ENCODE measurements around the gene SETD2. TPM values are rescaled to one million over a fixed set of nuclear protein-coding genes. Genes with fewer than 3 reads are reported as not detected.
"Not testable (repeated sequence)": the region's sequence is repeated elsewhere in the genome, so short reads cannot be mapped to it uniquely, and the experiment has no call there.

Gene SETD2
- total and polyA plus RNA-seq, 2 donors (not counting 1 experiment from before 2014, with no cell fraction given): 22.5 to 35.3 TPM

DNA sequence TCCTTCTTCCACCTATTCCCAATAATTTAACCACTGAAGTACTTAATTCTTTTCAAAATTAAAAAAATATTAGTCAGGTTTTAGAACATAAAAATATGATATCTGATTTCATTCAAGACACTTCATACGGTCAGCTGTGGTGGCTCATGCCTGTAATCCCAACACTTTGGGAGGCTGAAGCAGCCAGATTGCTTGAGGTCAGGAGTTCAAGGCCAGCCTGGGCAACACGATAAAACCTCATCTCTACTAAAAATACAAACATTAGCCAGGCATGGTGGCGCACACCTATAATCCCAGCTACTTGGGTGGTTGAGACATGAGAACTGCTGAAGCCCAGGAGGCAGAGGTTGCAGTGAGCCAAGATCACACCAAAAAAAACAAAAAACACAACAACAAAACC lies 127.8 kb downstream of the SETD2 start:
- H3K9me3 ChIP-seq (ENCODE audit: control insufficient read depth, insufficient read depth, low read depth, low read length): no peaks in the 10 kb centered on the region
- no peak overlapping the region for H3K4me2 ChIP-seq (ENCODE audit: extremely low read depth, insufficient read depth, low read length)
- TF ChIP-seq EZH2 (IDR thresholded peaks at IDR 0.05; ENCODE audit: low read length, missing control alignments): no peak
- TF ChIP-seq, protein P1, sequence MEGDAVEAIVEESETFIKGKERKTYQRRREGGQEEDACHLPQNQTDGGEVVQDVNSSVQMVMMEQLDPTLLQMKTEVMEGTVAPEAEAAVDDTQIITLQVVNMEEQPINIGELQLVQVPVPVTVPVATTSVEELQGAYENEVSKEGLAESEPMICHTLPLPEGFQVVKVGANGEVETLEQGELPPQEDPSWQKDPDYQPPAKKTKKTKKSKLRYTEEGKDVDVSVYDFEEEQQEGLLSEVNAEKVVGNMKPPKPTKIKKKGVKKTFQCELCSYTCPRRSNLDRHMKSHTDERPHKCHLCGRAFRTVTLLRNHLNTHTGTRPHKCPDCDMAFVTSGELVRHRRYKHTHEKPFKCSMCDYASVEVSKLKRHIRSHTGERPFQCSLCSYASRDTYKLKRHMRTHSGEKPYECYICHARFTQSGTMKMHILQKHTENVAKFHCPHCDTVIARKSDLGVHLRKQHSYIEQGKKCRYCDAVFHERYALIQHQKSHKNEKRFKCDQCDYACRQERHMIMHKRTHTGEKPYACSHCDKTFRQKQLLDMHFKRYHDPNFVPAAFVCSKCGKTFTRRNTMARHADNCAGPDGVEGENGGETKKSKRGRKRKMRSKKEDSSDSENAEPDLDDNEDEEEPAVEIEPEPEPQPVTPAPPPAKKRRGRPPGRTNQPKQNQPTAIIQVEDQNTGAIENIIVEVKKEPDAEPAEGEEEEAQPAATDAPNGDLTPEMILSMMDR (conservative IDR thresholded peaks at IDR 0.05 in 1 of 2, IDR thresholded peaks at IDR 0.05 in 1 of 2; ENCODE audit: low read depth in 1 of 2, low read length in 2 of 2): no peak
- DNase-seq (ENCODE audit: low read depth in 2 of 2): no peak
- no peaks in the 10 kb centered on the region for H4K20me1 ChIP-seq (ENCODE audit: control insufficient read depth, extremely low read depth, insufficient read depth, low read length)
- peaks cover 8% of the 10 kb centered on the region for H3K36me3 ChIP-seq (ENCODE audit: control insufficient read depth, insufficient read depth, low read length)
- H3K79me2 ChIP-seq (ENCODE audit: control insufficient read depth, insufficient read depth, low read length): no peaks in the 10 kb centered on the region
- H3K4me3 ChIP-seq (replicated peaks in 1 of 4; ENCODE audit: control extremely low read depth in 1 of 4, insufficient read depth in 1 of 4, low read depth in 3 of 4, low read length in 4 of 4): no peak overlapping the region
- H3K9ac ChIP-seq (ENCODE audit: insufficient read depth, low read length): no peak overlapping the region
- no peaks in the 10 kb centered on the region for H3K27me3 ChIP-seq (ENCODE audit: control insufficient read depth, insufficient read depth, low read length)
- H2AFZ ChIP-seq (ENCODE audit: low read length): no peak overlapping the region
- no peak overlapping the region for H3K27ac ChIP-seq (ENCODE audit: insufficient read depth, low read length)
- H3K4me1 ChIP-seq (ENCODE audit: control insufficient read depth, extremely low read depth, insufficient read depth, low read length): no peaks in the 10 kb centered on the region

DNA sequence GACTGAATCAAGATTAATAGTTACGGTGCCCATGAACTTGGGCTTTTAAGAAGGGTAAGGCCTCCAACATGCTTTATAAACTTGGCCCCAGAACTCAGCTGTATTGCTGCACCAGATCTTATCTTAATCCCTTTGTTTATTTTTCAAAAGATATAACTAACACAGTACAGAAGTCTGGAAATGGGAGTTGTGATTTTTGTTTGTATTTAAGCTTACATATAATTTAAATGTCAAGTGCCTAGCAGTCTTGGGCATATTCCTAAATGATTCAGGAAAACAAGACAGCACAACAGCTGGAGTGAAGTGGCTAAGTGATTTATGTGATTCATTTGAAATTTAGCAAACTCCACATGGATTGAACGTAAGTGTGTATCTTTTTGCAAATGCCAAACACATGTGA lies 128.3 kb downstream of the SETD2 start:
- Histone ChIP-seq H2AFZ (ENCODE audit: low read length) (no peak overlapping the region), H3K36me3 (ENCODE audit: control insufficient read depth, insufficient read depth, low read length) (peaks cover 8% of the 10 kb centered on the region), H3K4me3 (replicated peaks in 1 of 4; ENCODE audit: control extremely low read depth in 1 of 4, insufficient read depth in 1 of 4, low read depth in 3 of 4, low read length in 4 of 4) (no peak overlapping the region), H4K20me1 (ENCODE audit: control insufficient read depth, extremely low read depth, insufficient read depth, low read length) (no peaks in the 10 kb centered on the region), H3K27ac (ENCODE audit: insufficient read depth, low read length) (no peak overlapping the region), H3K4me2 (ENCODE audit: extremely low read depth, insufficient read depth, low read length) (no peak overlapping the region), H3K9ac (ENCODE audit: insufficient read depth, low read length) (no peak overlapping the region), H3K9me3 (ENCODE audit: control insufficient read depth, insufficient read depth, low read depth, low read length) (no peaks in the 10 kb centered on the region), H3K27me3 (ENCODE audit: control insufficient read depth, insufficient read depth, low read length) (no peaks in the 10 kb centered on the region), H3K79me2 (ENCODE audit: control insufficient read depth, insufficient read depth, low read length) (no peaks in the 10 kb centered on the region), H3K4me1 (ENCODE audit: control insufficient read depth, extremely low read depth, insufficient read depth, low read length) (no peaks in the 10 kb centered on the region)
- TF ChIP-seq EZH2 (IDR thresholded peaks at IDR 0.05; ENCODE audit: low read length, missing control alignments): no peak
- TF ChIP-seq, protein P1 (conservative IDR thresholded peaks at IDR 0.05 in 1 of 2, IDR thresholded peaks at IDR 0.05 in 1 of 2; ENCODE audit: low read depth in 1 of 2, low read length in 2 of 2): no peak
- DNase-seq (ENCODE audit: low read depth in 2 of 2): peak in 1 of 2 donors; percentile 71

DNA sequence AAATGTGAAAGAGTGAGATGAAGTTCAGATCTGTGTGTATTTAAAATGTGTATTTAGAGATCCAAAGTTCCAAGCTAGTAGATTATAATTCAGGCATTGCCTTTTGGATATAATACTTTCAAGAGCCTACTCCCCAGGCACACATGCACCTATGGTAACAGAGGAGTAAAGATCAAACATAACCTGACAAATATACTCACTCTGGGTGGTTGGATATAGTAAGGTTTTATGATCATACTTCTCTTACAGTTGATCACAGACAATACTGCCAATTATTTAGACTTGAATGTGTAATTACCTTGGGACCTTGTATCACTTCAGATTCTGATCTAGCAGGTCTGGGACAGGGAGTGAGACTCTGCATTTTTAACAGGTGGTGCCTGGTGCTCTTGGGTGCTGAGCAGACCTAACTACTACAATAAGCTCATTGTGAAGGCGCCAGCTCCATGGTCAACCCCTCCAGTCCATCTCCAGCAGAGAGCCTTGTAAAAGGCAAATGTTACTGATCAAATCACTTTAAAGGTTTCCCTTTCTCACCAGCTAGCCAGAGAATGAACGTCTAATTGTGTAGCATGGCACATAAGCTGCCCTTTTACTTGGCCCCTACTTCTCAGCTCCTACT lies 128.9 kb downstream of the SETD2 start:
- Histone ChIP-seq H3K9me3 (ENCODE audit: control insufficient read depth, insufficient read depth, low read depth, low read length) (no peaks in the 10 kb centered on the region), H3K36me3 (ENCODE audit: control insufficient read depth, insufficient read depth, low read length) (peaks cover 8% of the 10 kb centered on the region), H2AFZ (ENCODE audit: low read length) (no peak overlapping the region), H3K27ac (ENCODE audit: insufficient read depth, low read length) (no peak overlapping the region), H4K20me1 (ENCODE audit: control insufficient read depth, extremely low read depth, insufficient read depth, low read length) (no peaks in the 10 kb centered on the region), H3K4me3 (replicated peaks in 1 of 4; ENCODE audit: control extremely low read depth in 1 of 4, insufficient read depth in 1 of 4, low read depth in 3 of 4, low read length in 4 of 4) (no peak overlapping the region), H3K4me1 (ENCODE audit: control insufficient read depth, extremely low read depth, insufficient read depth, low read length) (no peaks in the 10 kb centered on the region), H3K4me2 (ENCODE audit: extremely low read depth, insufficient read depth, low read length) (no peak overlapping the region), H3K79me2 (ENCODE audit: control insufficient read depth, insufficient read depth, low read length) (no peaks in the 10 kb centered on the region), H3K27me3 (ENCODE audit: control insufficient read depth, insufficient read depth, low read length) (no peaks in the 10 kb centered on the region), H3K9ac (ENCODE audit: insufficient read depth, low read length) (no peak overlapping the region)
- DNase-seq (ENCODE audit: low read depth in 2 of 2): no peak
- TF ChIP-seq EZH2 (IDR thresholded peaks at IDR 0.05; ENCODE audit: low read length, missing control alignments): no peak
- TF ChIP-seq, protein P1 (conservative IDR thresholded peaks at IDR 0.05 in 1 of 2, IDR thresholded peaks at IDR 0.05 in 1 of 2; ENCODE audit: low read depth in 1 of 2, low read length in 2 of 2): no peak

DNA sequence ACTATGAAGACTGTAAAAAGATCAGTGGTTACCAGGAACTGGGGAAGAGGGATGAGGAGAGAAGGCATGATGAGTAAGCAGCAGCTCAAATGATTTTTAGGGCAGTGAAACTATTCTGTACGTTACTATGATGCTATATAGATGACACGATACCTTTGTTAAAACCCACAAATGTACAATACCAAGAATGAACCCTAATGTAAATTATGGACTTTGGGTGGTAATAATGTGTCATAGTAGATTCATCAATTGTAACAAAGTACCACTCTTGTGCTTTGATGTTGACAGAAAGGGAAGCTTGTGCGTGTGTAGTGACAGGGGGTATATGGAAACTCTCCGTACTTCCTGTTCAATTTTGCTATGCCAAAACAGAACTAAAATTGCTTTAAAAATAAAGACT lies 132.9 kb downstream of the SETD2 start:
- not testable (repeated sequence) for H3K9me3 ChIP-seq (ENCODE audit: control insufficient read depth, insufficient read depth, low read depth, low read length); H3K36me3 ChIP-seq (ENCODE audit: control insufficient read depth, insufficient read depth, low read length); H3K79me2 ChIP-seq (ENCODE audit: control insufficient read depth, insufficient read depth, low read length); H3K4me3 ChIP-seq (replicated peaks in 1 of 4; ENCODE audit: control extremely low read depth in 1 of 4, insufficient read depth in 1 of 4, low read depth in 3 of 4, low read length in 4 of 4); H3K27me3 ChIP-seq (ENCODE audit: control insufficient read depth, insufficient read depth, low read length); H2AFZ ChIP-seq (ENCODE audit: low read length); H3K4me2 ChIP-seq (ENCODE audit: extremely low read depth, insufficient read depth, low read length); H3K4me1 ChIP-seq (ENCODE audit: control insufficient read depth, extremely low read depth, insufficient read depth, low read length); H3K27ac ChIP-seq (ENCODE audit: insufficient read depth, low read length); H4K20me1 ChIP-seq (ENCODE audit: control insufficient read depth, extremely low read depth, insufficient read depth, low read length); H3K9ac ChIP-seq (ENCODE audit: insufficient read depth, low read length); DNase-seq (ENCODE audit: low read depth in 2 of 2)

Measured in fibroblast of lung (primary cell).